Panc1 (cell line): ENCODE measurements around the gene ARL10.

ENCODE experiments used
- CTCF ChIP-seq: fragments of 450-650 bp; IDR thresholded peaks from 2 replicates; pipeline ENCODE4 v1.5.1; 2017; ENCODE audit warnings: mild to moderate bottlenecking
- REST ChIP-seq, 2 experiments: IDR thresholded peaks; 2 replicates each; pipeline ENCODE4 v1.6.1; 2011 to 2012; ENCODE audit warnings: low read depth in 2 of 2, control low read depth in 1 of 2, low read length in 1 of 2, mild to moderate bottlenecking in 1 of 2, moderate library complexity in 1 of 2; ENCODE audit not compliant: insufficient read depth in 1 of 2
- SIN3A ChIP-seq: IDR thresholded peaks from 2 replicates; pipeline ENCODE4 v1.6.1; 2012; ENCODE audit warnings: low read depth, mild to moderate bottlenecking, low read length, moderate library complexity, borderline replicate concordance; ENCODE audit not compliant: insufficient read depth
- TCF7L2 ChIP-seq: IDR thresholded peaks from 2 replicates; pipeline ENCODE4 v1.6.1; 2011; ENCODE audit warnings: mild to moderate bottlenecking, low read depth, low read length, inconsistent platforms

GRCh38 chr5:176424181-176424580 is 58.9 kb downstream of the ARL10 start:
- no peak for TF ChIP-seq CTCF
- no peak for TF ChIP-seq REST (IDR thresholded peaks at IDR 0.05; ENCODE audit: insufficient read depth in 1 of 2, low read depth in 2 of 2, low read length in 1 of 2)
- TF ChIP-seq TCF7L2, result no peak
- no peak for TF ChIP-seq SIN3A
